ENCODE data around the gene TMEM163.

GRCh38 chr2:134493797-134494196 lies 225.0 kb downstream of the TMEM163 start:
- TF ChIP-seq CTCF (IDR thresholded peaks at IDR 0.05; ENCODE audit: low read length) (no peak), EZH2 (IDR thresholded peaks at IDR 0.05; ENCODE audit: borderline replicate concordance, low read length) (no peak)

Data from OCI-LY1 (cell line).